LNCaP clone FGC (cell line): ENCODE measurements around the gene NTHL1.

Experiments used
- DNase-seq: peaks from one replicate; pipeline ENCODE4 v3.0.0-alpha.2; 2011; ENCODE audit warnings: low read depth
- H3K4me3 ChIP-seq: 2 replicates; pipeline ENCODE4 v1.5.1; 2011; ENCODE audit warnings: mild to moderate bottlenecking, low read depth, low read length, control low read depth
- TF ChIP-seq, protein P1 (sequence below): IDR thresholded peaks from 2 replicates; pipeline ENCODE4 v1.5.1; 2012; ENCODE audit warnings: mild to moderate bottlenecking; ENCODE audit not compliant: control insufficient read depth, insufficient read depth; ENCODE audit errors: extremely low read depth

NTHL1 gene

GRCh38 chr16:2079311-2079800 is 31.7 kb upstream of the NTHL1 start:
- no peak for DNase-seq
- TF ChIP-seq, protein P1, sequence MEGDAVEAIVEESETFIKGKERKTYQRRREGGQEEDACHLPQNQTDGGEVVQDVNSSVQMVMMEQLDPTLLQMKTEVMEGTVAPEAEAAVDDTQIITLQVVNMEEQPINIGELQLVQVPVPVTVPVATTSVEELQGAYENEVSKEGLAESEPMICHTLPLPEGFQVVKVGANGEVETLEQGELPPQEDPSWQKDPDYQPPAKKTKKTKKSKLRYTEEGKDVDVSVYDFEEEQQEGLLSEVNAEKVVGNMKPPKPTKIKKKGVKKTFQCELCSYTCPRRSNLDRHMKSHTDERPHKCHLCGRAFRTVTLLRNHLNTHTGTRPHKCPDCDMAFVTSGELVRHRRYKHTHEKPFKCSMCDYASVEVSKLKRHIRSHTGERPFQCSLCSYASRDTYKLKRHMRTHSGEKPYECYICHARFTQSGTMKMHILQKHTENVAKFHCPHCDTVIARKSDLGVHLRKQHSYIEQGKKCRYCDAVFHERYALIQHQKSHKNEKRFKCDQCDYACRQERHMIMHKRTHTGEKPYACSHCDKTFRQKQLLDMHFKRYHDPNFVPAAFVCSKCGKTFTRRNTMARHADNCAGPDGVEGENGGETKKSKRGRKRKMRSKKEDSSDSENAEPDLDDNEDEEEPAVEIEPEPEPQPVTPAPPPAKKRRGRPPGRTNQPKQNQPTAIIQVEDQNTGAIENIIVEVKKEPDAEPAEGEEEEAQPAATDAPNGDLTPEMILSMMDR, result no peak
- H3K4me3 ChIP-seq, result no peak overlapping the region

DNA sequence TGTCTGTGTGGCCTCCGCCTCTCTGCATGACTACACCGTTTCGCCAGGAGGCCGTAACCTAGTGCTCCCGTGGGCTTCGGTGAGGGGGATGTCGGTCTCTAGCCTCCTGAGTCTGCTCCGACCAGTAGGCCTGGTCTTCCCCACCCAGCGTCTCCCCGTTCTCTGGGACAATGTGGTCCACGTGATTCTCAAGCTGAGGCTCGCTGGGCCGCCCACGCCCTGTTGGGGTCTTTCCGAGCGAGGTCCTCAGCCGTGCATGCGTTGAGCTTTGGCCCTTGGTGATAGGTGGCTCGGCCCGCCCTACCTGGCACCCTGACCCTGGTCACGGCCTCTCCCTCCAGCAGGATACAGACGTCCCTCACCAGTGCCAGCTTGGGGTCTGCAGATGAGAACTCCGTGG is 31.1 kb upstream of the NTHL1 start:
- TF ChIP-seq, protein P1, result no peak
- DNase-seq, result no peak
- H3K4me3 ChIP-seq, result no peak overlapping the region

GRCh38 chr16:2078096-2078495 is 30.5 kb upstream of the NTHL1 start:
- TF ChIP-seq, protein P1, result no peak
- no peak for DNase-seq
- H3K4me3 ChIP-seq, result no peak overlapping the region

DNA sequence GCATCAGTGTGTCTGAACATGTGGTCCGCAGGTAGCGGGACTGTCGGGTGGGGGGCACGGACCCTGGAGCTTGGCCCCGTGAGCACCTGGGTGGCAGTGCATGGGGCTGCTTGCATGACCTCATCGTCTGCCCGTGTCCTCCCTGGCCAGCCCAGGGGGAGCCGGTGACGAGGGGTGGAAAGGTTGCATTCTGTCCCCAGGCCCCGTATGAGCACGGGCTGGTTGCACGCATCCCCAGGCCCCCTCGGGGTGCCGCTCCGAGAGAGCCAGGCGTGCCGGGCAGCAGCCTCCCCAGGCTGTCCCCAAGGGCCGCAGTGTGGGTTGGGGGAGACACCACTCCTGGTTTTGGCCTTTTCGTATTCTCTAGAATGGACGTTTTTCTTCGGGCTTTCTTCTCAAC is 30.1 kb upstream of the NTHL1 start:
- TF ChIP-seq, protein P1, result no peak
- no peak overlapping the region for H3K4me3 ChIP-seq
- no peak for DNase-seq

DNA sequence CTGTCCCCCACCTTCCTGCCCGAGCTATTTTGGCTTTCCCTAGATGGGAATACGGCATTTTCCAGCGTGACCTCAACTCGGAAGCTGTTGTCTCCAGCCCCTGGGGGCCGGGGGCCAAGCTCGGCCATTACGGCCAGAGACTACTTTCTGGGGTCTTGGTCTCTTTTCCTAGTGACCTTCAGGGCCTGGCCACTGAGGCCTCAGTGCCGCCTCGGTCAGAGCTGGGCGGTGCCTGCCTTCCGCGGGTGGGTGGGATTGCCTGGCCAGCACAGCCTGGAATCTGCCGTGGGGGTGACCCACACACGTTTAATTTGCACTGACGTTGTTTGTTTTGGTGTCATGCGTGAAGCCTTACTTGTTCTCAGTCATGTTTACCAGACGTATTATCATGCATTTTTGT is 29.4 kb upstream of the NTHL1 start:
- DNase-seq, result no peak
- H3K4me3 ChIP-seq, result no peak overlapping the region
- TF ChIP-seq, protein P1, result no peak

GRCh38 chr16:2076072-2076865 is 28.6 kb upstream of the NTHL1 start:
- no peak overlapping the region for H3K4me3 ChIP-seq
- no peak for DNase-seq
- TF ChIP-seq, protein P1, result no peak

- no peak for DNase-seq
- H3K4me3 ChIP-seq, result no peak overlapping the region
- TF ChIP-seq, protein P1, result no peak
Measured at GRCh38 chr16:2075631-2076030, 28.0 kb upstream of the NTHL1 start.
